Neural progenitor cell (in vitro differentiated cells): ENCODE results near the gene CCDC188.

Experiments used
- EZH2 ChIP-seq: fragments of 200-600 bp; sonication (generic); IDR thresholded peaks from 2 replicates; pipeline ENCODE4 v1.6.1; 2017; ENCODE audit warnings: antibody characterized with exemption, mild to moderate bottlenecking, moderate library complexity
- EZH2phosphoT487 ChIP-seq: fragments of 200-600 bp; sonication (generic); IDR thresholded peaks from 2 replicates; pipeline ENCODE4 v1.6.1; 2017; ENCODE audit warnings: antibody characterized with exemption
- TF ChIP-seq, protein P1 (sequence below): fragments of 200-600 bp; sonication (generic); IDR thresholded peaks from 2 replicates; pipeline ENCODE4 v1.5.1; 2017; ENCODE audit warnings: antibody characterized with exemption, mild to moderate bottlenecking

- TF ChIP-seq, protein P1, sequence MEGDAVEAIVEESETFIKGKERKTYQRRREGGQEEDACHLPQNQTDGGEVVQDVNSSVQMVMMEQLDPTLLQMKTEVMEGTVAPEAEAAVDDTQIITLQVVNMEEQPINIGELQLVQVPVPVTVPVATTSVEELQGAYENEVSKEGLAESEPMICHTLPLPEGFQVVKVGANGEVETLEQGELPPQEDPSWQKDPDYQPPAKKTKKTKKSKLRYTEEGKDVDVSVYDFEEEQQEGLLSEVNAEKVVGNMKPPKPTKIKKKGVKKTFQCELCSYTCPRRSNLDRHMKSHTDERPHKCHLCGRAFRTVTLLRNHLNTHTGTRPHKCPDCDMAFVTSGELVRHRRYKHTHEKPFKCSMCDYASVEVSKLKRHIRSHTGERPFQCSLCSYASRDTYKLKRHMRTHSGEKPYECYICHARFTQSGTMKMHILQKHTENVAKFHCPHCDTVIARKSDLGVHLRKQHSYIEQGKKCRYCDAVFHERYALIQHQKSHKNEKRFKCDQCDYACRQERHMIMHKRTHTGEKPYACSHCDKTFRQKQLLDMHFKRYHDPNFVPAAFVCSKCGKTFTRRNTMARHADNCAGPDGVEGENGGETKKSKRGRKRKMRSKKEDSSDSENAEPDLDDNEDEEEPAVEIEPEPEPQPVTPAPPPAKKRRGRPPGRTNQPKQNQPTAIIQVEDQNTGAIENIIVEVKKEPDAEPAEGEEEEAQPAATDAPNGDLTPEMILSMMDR: no peak
- no peak for TF ChIP-seq EZH2
- no peak for TF ChIP-seq EZH2phosphoT487
These were observed 36.1 kb downstream of the CCDC188 start for GRCh38 chr22:20114506-20115475.
